HG02763 (cell line): ENCODE data around the gene FAF1.

Experiments
- ATAC-seq: cut with Tn5 transposase; IDR thresholded peaks from one replicate; pipeline ENCODE4 v1.9.1; 2021; ENCODE audit warnings: mild to moderate bottlenecking, moderate library complexity; ENCODE audit not compliant: unreplicated experiment

The FAF1 gene

DNA sequence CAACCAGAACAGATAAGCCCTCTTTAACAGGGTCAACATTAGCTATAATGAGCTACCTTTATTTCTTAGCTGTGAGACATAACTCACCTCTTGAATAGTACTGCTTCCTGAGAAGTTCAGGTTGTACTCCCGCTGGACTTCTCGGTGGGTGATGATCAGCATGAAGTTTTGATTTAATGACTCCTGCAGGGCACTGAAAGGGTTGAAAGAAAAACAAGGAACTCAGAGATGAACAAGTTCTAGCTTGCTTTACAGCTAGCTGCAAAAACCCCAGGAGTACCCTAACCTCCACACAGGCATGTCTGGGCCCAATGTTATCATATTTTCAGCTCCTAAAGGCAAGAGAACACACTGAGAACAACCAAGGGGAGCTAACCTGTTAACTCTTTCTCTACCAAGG is 254.4 kb downstream of the FAF1 start:
- ATAC-seq = no peak

DNA sequence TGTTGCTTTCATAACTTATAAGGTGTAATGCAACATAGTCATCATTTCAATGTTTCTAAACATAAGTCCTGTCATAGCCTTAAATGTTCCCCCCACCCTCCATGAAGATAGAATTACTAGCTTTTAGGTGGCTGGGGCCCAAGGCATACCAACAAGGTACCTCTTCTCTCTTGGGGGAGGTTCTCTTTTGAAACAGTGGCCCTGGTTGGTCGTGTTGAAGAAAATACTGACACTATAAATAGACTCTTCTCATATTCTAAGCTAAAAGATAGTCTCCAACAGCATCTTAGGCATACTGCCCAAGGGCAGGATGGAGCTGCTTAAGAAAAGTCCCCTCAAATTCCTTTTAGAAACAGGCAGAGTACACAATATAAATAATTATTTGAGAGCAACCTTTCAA is 255.0 kb downstream of the FAF1 start:
- ATAC-seq = no peak

DNA sequence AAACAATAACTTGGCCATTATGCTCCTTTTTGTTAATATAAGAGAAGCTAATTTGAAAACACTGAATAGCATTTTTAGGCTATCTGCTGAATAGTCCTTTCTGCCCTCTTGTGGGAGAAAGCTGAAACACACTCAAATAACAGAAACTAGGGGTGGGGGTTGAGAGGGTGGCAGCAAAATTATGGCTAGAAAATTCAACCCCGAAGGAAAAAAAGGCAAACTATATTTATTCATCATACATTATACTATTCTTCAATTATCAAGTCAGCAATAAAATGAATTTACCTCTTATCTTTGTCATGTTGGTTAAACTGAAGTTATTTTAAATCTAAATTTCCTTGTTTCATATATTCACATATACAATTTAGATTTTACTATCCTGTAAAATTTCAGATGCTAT is 255.9 kb downstream of the FAF1 start:
- no peak for ATAC-seq

DNA sequence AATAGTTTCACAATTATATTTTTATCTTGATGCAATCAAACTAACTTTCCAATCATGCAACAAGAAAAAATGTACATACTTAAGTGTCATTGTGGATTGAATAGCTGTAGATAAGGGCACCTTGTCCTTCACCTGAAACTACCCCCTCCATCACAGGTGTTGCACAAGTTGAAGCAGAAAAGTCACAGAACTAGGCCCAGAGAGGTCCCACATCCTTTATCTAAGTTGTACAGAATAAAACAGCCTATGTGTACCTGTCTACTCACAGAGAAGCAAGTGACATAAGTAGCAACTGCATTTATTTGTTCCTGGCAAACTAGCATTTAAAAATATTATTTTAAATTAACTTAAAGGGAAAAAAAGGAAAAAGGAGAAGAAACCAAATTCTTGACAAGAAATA is 256.8 kb downstream of the FAF1 start:
- no peak for ATAC-seq

DNA sequence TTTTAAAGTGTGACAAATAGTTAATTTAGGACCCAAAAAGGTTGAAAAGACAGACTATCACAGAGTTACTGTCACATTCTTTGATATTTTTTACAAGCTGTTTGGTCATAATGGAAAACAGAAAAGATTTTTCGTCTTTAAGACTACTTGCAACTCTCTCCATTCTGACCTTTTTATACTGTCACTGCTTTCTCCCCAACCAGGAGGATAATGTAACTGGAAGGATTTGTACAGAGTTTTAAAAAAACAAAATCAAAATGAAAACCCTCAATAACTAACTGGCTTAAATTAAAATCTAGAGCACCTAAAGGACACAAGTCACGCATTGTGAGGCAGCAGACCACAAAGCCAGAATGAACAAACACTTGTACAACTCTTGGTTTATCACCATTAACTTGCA is 257.7 kb downstream of the FAF1 start:
- no peak for ATAC-seq

DNA sequence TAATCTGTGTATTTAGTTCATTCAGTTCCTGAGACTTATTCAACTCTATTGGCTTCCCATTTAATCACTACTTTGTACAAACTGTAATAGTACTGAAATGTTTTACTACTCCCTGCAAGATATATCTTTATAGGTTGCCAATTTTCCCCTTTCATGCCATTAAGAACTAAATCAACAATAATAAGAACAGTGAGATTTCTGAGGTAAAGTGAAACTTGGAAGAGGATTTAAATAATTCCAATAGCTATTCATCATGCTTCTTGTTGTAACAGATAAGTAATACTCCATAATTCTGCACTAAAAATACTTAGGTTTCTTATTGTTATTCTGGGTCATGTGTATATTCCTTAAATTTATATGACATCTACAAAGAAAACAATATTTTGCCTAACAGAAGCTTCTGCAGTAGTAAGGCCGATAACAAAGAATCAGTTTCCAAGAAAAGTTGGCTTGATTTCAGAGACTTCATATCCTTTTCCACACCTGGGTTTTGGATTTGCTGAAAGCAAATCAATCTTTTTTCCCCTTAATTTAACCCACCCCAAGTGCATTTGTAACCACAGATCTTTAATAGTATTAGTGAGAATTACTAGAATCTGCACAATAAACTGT is 258.3 kb downstream of the FAF1 start:
- no peak for ATAC-seq

DNA sequence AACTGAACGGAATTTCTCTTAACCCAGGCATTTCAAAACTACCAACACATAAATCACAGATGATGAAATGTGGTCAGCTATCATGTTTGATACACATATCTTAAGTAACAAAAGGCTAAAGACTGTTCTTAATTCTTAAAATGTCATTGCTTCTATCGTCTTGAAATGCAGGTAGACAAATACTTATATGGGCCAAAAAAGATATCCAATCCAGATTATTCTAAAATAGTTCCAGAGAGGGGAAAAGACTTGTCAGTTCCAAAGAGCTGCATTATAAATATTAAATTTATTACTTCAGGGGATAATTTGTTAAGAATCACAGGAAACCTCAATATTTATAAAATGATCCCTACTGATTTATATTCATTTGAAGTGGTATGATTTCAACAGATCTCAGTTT is 259.4 kb downstream of the FAF1 start:
- ATAC-seq = no peak

DNA sequence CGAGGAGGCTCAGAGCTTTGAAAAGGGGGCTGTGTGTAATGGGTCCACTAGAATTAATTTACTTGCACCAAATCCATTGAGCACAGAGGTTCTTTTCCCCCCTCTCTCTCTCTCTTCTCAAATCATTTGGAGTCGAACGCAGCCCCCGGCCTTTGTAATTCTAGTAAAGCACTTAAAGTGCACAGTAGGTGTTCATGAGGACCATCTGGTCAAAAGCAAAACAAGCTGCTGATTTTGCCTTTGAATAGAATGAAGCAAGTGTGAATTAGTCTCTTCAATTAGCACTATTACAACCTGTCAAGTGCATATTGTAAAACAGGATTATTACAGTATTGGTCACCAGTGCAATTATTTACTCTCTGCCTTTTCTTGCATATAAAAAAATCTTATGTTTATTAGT is 259.9 kb downstream of the FAF1 start:
- ATAC-seq = no peak

DNA sequence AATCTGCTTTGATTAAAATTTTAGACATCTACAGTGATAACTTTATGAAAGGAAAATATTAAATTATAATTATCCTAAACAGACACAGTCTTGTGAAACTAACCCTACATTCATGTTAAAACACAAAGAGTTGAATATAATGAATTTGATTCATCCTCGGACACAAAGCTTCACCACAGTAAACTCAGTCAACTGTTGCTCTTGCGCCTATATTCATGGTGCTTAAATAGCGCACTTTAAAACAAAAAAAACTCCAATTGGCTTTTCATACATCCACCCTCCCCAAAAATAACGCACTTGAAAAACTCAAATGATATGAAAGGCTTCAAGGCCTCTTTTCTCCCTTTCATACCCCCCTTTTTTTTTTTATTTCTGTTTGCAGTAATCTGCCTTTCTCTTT is 260.3 kb downstream of the FAF1 start:
- no peak for ATAC-seq

DNA sequence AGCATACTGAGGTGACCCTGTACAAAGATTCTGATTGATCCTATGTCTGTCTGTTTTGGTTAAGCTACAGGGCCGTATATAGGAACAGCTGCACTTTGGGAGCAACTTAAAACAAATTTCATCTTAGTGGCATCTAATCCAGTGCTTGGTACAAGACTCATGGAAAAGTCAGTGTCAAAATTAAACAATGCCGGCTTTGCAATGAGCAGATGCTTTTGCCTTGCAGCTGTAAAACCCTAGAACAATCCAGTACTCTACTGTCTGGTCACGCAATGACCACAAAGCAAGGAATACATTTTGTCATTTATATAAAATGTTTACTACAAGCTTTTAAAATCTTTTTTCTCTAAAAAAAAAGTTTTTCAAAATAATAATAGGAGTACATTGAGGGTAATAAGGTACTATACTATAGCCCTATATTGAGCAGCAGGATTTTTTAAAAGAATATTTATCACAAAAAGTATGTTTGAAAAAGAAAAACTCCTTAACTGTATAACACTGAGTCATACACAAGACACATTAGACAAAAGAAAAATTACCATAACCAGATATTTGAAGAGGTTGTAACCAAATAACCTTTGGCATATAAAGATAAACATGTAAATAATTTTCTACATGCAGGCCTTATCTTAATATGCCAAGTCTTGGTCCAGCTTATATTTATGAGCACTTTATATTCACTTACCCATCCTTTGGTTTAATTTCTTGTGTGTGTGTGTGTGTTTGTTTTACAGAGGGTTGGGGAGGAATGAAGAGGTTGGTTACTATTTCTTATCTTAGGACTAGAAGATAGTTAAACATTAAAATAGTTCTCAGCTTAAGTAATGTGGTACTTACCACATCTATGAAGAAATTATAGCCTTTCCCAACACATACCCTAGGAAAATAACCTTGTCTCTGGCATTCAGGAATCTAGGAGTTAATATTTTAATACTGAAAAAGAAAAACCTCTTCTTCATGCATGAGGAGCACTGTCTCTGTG is 262.3 kb downstream of the FAF1 start:
- ATAC-seq = no peak

DNA sequence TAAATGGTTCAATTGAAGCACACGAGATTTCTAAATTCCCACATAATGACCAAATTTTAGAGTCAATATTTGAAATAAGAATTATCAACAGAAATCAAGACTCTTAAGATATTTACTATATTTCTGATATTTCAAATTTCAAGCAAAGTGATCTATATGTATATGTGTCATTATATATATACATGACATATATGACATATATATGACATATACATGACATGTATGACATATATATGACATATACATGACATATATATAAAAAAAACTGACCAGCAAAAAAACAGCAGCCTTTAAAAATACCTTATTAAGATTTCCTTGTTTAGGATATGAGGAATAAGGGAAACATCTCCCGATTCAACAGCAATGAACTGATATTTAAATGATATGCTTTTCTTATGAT is 266.2 kb downstream of the FAF1 start:
- ATAC-seq = no peak

DNA sequence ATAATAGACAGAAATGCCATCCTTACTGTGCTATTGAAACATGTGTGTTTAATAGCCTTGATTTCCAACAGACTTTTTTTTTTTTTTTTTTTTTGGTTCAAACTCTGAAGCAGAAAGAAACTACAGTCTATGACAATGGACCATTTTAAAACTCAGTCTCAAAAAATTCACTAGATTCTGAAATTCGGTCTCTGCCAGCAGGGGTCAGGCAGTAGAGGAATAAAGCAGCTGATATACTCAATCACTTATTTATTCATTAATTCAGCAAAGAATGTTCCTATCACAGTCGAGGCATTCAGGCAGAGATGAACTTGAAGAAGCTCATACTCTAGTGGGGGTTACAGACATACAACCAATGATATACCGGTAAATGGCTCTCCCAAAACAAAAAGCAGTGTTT is 275.9 kb downstream of the FAF1 start:
- ATAC-seq = no peak

DNA sequence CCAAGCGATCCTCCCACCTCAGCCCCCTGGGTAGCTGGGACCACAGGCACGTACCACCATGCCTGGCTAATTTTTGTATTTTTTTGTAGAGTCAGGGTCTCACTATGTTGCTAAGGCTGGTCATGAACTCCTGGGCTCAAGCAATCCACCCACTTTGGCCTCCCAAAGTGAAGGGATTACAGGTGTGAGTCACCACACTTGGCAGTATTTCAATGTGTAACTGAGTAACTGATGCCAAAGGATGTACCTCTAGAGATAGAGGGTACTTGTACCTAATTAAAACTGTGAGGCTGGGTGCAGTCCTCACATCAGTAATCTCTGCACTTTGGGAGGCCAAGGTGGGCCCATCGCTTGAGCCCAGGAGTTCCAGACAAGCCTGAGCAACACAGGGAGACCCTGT is 278.1 kb downstream of the FAF1 start:
- no peak for ATAC-seq

DNA sequence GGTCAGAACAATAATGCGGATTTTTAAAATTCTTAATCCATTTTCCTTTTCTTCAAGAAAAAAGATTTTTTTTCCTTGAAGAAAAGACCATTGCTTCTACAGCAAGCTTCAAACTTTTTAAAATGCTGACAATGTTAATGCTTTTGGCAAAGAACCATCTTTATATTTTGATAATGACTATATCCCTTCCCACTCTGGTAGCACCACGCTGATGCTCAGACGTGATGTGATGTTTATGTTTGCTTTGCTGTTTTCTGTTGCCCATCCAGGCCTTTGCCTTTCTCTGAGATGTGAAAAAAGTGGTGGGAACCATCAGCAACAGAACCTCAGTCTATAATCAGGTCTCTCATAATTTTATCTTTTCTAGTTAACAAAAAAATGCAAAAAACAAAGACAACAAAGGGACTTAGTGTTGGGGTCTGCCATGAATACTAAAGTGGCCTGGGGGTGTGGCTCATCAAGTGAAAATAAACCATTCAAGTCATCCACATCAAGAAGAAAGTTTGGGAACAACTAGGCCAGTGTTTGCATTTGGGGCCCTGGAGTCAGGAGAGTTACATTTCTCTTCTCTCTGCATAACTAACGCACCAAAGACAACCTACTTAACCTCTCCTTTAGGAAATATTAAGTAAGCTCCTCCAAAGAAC is 292.2 kb downstream of the FAF1 start:
- ATAC-seq = no peak

DNA sequence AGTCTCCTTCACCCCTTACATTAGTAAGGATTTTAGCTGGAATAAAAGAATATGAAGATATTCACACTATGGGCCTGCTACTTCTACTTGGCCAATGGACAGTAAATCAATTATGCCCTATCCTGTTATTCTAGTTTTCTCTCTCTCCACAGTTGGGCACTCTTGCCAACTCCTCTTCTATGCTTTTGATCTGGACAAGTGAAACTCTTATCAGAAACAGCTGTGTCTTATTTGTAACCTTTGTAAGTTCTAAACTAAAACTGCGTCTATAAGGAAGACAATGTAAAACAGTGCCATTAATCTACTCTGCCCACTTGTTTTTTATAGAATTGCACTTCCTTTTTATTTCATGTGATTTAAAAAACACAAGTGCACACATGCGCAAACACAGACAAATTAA is 292.8 kb downstream of the FAF1 start:
- no peak for ATAC-seq

DNA sequence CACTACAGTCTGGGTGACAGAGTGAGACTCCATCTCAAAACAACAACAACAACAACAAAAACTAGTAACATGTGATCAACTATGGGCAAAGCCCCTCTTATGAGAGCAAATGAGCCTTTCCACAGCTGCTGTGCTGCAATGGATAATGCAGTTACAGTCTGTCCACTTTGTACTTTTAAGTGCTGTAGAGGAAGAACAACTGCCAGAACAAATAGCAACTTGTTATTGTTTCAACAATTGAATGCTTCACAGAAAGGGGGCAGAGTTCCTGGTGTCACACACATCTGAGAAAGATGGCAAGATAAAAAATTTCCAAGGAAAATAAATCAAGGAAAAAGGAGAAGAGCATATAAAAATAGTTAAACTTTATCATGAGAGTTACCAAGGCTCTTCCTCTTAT is 293.2 kb downstream of the FAF1 start:
- no peak for ATAC-seq

DNA sequence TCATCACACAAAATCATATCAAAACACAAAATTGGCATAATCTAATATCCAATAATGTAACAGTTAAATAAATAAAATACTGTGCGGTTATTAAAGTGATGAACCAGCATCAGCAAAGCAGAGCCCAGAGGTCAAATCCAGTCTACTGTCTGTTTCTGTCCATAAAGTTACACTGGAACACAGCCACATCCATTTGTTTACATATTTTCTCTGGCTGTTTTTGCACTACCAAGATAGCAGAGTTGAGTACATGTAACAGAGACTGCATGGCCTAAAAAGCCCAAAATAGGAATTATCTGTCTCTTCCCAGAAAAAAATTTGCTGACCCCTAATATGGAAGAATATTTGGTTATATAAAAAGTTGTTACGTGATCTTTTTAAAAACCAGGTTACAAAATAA is 294.7 kb downstream of the FAF1 start:
- ATAC-seq = no peak

DNA sequence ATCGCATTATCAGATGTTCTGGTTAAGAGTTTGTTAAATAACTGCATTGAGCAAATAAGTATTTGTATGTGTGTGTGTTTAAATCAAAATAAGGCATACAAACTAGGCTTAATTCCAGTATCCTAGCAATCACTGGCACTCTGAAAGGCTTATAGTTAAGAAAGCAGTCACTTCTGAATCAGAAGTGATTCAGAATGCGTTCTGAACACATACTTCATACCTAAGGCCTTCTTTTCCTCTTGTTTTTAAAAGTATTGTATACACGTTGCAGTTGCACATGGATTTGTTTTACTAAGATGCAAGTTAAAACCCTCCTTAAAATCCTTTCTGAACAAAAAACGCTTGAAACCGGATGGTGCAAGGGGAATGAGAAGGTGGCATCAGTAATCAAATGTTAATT is 298.4 kb downstream of the FAF1 start:
- ATAC-seq = no peak

DNA sequence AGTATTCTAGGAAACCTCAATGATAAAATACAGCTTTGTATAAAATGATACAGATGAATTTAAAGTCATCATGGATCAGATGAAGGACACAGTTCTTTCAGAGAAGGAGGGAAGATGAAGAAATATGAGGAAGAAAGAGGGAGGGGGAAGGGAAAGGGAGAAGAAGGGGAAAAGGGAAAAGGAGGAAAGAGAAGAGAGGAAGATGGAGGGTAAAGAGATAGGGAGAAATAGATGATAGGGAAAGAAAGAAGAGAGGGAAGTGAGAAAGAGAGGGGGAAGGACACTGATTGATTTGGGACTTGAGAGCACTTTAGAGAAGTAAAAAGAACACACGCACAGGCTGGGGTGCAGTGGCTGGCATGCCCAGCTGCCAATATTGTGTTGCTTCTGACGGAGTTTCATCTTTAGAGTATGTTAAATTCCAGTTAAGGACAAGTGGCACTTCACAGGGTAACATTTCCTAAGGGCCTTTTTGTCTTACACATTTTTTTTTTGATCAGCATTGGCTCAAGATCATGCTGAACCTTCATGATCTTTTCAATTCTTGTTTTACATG is 300.9 kb downstream of the FAF1 start:
- no peak for ATAC-seq

DNA sequence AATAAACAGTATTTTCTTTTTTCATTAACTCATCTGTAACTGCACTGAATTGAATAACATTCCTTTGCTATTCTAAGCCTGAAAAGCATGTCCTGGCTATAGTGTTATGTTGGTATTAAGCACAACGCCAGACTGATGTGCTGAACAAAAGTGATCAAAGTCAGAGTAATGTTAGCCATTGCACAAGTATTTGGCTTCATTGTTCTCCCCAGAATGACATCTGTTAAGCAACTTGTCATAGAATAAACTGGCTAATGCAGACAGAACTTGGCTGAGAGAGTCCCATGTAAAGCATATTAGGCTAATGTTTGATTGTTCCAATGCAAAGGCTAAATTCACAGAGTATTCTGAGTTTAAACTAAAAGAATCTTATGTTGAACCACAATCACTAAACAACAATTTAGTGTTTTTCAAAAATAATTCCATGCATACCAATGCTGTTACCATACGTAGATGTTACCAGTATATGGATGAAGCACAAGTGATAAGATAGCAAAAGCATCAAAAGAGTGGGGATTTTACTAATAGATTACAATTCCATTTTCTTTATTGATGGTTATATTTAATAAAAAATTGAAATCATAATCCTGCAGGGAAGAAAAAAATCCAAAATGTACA is 301.5 kb downstream of the FAF1 start:
- no peak for ATAC-seq

DNA sequence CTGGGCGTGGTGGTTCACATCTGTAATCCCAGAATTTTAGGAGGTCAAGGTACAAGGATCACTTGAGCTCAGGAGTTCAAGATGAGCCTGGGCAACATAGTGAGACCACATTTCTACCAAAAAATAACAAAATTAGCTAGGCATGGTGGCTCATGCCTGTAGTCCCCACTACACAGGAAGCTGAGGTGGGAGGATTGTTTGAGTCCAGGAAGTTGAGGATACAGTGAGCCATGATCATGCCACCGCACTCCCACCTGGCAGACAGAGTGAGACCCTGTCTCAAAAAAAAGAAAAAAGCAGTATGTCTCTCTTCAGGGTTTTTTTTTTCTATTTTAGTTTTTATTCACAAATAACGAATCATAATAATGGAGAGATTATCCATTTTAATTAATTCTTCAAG is 303.1 kb downstream of the FAF1 start:
- no peak for ATAC-seq
